IMR-90 (cell line): ENCODE data around the gene WDR37.

Experiments
- MAFK ChIP-seq: IDR thresholded peaks from 2 replicates; pipeline ENCODE4 v1.6.1; 2012; ENCODE audit warnings: low read depth, low read length, improper control_type of control experiment
- TF ChIP-seq, protein P1 (sequence below): conservative IDR thresholded peaks from 2 replicates; pipeline ENCODE4 v1.5.1; 2012; ENCODE audit warnings: mild to moderate bottlenecking, low read depth, low read length, improper control_type of control experiment

DNA sequence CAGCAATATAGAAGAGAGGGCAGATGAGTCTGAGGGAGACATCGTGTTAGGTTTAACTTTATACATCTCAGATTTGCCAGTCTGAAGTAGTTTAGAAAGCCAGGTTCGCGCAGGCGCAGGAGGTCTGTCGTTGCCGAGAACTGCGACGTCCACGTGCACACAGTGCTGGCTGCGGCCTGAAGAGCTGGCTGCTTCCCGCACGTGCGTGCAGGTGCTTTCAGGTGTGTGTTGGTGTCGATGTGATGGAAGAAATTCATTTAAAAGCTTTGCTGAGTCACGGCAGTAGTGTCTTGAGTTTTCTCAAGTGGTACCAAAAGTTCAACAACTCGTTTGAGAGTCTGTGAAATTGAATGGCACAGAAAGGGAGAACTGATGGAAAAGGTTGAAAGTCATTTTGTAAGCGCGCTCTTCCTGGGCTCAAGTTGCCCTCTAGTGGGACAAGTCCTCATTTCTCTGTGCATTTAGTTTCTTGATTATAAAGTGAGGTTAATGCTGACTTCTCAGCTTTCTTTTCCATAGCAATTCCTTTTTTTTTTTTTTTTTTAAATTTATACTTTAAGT, 18.6 kb downstream of the WDR37 start:
- TF ChIP-seq, protein P1, sequence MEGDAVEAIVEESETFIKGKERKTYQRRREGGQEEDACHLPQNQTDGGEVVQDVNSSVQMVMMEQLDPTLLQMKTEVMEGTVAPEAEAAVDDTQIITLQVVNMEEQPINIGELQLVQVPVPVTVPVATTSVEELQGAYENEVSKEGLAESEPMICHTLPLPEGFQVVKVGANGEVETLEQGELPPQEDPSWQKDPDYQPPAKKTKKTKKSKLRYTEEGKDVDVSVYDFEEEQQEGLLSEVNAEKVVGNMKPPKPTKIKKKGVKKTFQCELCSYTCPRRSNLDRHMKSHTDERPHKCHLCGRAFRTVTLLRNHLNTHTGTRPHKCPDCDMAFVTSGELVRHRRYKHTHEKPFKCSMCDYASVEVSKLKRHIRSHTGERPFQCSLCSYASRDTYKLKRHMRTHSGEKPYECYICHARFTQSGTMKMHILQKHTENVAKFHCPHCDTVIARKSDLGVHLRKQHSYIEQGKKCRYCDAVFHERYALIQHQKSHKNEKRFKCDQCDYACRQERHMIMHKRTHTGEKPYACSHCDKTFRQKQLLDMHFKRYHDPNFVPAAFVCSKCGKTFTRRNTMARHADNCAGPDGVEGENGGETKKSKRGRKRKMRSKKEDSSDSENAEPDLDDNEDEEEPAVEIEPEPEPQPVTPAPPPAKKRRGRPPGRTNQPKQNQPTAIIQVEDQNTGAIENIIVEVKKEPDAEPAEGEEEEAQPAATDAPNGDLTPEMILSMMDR: 0 out of 2 replicates have a peak, but pooled peaks have one; percentile 19
- TF ChIP-seq MAFK: no peak
